HG03039 (cell line): ENCODE measurements around the gene RAB31.

Experiments
- ATAC-seq: cut with Tn5 transposase; IDR thresholded peaks from one replicate; pipeline ENCODE4 v1.9.1; 2021; ENCODE audit warnings: mild to moderate bottlenecking, moderate library complexity; ENCODE audit not compliant: unreplicated experiment

The RAB31 gene

DNA sequence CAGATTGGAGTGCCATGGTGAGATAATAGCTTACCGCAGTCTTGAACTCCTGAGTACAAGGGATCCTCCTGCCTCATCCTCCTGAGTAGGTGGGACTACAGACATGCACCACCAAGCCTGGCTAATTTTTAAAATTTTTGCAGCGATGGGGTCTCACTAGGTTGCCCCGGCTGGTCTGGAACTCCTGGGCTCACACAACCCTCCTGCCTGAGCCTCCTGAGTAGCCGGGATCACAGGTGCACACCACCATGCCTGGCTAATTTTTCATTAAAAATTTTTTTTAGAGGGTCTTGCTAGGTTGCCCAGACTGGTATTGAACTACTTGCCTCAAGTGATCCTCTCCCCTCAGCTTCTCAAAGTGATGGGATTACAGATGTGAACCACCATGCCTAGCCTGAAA lies 27.8 kb downstream of the RAB31 start:
- ATAC-seq, result no peak

- ATAC-seq, result no peak
These were observed 28.3 kb downstream of the RAB31 start for GRCh38 chr18:9736286-9736835.

- ATAC-seq, result no peak
These were observed 28.9 kb downstream of the RAB31 start for GRCh38 chr18:9737006-9737405.

- no peak for ATAC-seq
These were observed 29.5 kb downstream of the RAB31 start for GRCh38 chr18:9737472-9738121.

DNA sequence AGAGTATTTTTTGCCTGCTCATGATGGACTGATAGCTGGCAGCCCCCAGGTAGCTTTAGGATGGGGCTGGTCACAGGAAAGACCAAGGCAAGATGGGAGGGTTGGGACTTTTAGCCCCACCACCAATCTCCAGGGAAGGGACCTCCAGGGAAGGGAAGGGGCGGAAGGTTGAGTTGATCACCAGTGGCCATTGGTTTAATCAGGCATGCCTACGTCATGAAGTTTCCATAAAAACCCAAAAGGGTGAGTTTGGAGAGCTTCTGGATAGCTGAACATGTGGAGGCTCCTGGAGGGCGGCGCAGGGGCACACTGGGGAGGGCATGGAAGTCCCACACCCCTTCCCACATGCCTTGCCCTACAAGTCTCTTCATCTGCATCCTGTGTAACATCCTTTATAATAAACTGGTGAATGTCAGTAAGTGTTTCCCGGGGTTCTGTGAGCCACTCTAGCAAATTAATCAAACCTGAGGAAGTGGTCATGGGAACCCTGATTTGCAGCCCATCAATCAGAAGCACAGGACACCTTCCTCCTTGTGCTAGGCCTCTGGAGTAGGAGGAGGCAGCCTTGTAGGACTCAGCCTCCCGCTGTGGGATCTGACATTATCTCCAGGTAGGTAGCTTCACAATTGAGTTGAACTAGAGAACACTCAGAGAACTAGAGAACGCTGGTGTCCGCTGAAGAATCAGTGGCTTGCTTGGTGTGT lies 30.3 kb downstream of the RAB31 start:
- no peak for ATAC-seq

GRCh38 chr18:9739516-9739915 lies 31.4 kb downstream of the RAB31 start:
- ATAC-seq, result no peak

DNA sequence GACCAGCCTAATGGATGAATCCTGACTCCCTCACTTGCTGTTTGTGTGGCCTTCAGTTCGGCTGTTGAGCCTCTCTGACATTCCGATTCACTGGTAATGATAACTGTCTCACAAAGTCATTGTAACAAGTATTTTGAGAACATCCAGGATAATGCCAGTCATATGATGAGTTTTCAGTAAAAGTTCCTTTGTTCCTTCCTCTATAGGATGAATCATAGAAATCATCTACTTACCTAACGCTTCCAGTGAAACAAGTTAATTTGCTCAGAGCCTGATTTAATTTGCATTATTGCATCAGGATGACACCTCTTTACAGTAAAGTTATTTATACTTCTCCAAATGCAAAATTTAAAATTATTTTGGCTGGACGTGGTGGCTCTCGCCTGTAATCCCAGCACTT lies 32.0 kb downstream of the RAB31 start:
- ATAC-seq, result no peak

GRCh38 chr18:9741406-9741792 lies 33.3 kb downstream of the RAB31 start:
- no peak for ATAC-seq

DNA sequence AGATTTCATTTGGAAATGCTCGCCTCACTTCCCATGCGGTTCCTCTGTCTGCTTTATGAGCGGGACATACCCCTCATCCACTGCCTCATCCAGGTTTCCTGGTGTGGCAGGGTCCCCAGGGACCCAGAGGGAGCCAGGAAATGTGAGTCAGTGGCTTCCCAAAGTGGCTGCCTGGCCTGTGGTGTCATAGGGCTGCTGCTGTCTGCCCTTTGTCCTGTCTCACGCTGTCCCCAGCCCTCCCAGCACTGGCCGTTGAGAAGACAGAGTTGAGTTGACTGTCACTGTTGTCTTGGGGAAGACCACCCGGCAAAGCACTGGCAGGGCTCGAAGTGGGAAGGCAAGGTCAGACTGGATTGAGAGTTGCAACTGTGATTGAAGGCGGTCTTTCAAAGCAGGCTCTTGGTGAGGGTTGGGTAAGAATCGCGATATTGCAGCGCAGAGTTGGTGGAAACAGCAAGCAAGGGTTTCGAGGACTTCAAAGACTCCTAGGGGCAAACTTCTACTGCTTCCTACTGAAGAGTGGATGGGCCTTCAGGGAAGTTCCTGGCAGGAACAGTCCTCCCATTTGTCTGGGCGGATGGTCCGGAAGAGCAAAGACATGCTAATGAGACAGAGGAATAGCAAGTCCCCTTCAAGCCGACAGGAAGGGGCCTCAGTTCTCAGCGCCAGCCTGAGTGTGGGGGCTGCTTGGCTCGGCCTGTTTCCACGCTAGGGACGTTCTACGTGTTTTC lies 33.9 kb downstream of the RAB31 start:
- ATAC-seq, result no peak

GRCh38 chr18:9742524-9743131 lies 34.5 kb downstream of the RAB31 start:
- no peak for ATAC-seq

DNA sequence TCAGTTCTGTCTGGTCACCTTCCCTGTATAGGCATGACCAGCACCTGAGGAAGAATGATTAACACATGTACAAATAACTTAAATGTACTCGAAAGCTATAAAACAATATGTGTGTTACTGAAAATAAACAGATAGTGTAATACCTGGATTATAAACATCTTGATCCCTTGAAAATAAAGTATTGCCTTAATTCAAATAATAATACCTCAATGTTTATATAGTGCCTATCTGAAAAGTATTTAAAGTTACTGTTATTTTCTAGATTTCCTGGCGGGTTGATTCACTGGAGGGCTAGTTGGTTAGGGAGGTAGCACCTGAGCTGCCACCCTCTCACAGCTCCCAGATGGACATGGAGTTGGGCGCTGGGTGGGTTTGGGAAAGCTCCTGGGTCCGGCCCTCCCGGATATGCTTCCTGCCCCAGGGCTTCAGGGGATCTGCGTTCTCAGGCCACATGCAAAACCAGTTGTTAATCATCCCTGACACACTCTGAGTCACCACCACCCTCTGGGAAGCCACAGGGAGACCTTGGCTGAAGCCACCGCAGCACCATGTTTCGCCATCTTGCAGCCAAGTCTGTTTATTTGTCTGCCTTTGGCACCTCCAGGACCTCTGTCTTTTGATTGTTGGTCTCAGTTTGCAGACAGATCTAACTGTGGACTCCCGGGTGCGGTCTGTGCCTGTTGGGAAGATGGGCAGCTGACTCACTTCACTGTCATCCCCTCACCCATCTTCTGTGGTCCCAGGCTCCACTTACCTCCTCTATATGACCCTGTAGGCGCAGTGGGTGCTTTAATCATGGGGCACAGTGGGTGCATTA lies 35.3 kb downstream of the RAB31 start:
- no peak for ATAC-seq

DNA sequence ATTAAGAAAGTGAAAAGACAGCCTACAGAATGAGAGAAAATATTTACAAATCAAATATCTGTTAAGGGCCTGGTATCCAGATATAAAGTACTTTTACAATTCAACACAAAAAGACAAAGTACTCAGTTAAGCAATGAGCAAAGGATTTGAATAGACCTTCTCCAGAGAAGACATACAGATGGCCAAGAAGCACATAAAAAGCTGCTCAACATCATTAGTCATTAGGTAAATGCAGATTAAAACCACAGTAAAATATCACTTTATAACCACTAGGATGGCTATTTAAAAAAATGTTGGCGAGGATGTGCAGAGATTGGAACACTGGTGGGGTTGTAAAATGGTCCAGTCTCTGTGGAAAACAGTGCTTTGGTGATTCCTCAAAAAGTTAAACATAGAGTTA lies 38.9 kb downstream of the RAB31 start:
- ATAC-seq, result no peak

DNA sequence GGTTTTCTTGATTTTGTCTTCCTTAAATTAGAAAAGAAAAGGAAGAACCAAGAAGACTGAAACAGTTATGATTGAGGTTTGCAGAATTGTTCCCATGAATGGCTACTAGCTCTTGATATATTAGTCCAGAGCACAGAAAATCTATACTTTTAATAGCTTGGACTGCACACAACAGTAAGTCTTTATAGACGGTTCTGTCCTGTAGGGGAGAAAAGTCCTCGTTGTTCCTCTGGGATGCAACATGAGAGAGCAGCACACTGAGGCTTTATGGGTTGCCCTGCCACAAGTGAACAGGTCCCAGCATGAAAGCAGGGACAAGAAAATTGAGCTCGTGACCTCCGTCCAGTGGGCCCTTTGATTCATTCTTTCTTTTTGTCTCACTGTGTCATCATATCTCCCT lies 41.5 kb downstream of the RAB31 start:
- ATAC-seq, result no peak

DNA sequence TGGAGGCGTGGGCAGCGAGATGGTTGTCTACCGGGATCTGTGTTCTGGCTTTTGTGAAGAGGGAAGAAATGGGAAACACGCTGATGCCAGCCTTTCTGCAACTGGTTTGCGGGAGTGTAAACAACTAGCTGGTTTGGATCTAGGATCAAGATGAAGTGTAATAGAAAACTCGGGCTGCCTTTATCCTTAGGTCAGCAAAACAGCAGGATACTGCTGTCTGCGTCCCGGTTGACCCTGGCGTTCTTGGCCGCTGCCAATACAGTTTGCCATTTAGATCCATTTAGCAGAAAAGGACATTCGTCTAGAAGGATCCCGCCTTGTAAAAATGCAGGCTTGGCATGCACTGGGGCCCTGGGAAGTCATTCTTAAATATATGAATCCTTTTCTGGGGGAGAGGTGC lies 42.0 kb downstream of the RAB31 start:
- no peak for ATAC-seq

DNA sequence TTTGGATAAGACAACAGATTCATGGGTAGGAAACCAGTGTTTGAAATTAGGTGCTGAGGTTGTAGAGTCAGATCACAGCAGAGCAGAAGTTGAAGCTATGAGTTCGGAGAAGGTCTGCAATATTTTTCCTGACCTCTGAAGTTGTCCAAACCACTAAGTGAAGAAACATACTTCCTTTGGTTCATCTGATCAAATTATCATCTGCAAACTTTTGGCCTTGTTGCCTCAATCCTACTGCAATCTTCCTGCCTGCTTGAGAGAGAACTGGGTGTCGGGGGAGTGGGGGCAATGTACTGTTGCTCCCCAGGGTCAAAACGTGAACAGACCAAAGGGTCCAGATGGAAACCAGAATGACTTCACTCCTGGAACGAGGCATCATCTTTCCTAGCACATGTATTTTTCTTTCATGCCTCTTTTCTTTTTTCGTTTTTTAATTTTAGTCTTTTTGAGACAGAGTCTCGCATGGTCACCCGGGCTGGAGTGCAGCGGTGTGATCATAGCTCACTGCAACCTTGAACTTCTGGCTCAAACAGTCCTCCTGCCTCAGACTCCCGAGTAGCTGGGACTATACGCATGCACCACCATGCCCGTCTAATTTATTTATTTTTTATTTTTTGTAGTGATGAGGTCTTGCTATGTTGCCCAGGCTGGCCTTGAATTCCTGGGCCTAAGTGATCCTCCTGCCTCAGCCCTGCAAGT lies 42.7 kb downstream of the RAB31 start:
- ATAC-seq, result no peak

DNA sequence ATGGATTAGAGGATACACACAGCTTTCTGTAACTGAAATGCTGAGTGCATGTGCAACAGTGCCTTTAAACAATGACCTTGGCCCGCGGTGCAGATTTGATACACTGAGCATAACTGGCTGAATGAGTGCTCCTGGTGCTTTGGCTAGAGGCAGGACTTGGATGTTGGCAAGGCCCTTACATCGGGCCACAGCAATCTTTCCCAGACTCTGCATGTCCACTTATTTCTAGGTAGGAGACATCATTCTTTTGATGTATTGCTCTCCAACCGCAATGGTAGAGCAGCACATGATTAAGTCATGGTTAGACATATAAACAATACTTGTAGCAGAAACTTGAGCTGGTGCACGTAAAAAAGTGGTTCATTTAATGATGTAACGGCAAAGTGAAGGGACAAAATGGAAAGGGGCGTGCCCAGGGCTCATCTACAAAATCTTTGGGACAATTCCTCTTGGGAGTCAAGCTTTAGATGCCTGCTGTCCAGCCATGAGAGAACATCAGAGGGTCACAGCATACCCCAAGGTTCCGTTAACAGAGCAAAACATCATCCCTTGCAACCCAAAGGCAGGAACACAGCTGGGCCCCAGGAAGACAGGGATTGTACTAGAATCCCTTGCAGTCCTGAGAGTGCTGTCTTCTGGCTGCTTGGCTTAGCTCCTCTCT lies 43.4 kb downstream of the RAB31 start:
- ATAC-seq, result no peak

- no peak for ATAC-seq
These were observed 45.7 kb downstream of the RAB31 start for GRCh38 chr18:9753846-9754245.

DNA sequence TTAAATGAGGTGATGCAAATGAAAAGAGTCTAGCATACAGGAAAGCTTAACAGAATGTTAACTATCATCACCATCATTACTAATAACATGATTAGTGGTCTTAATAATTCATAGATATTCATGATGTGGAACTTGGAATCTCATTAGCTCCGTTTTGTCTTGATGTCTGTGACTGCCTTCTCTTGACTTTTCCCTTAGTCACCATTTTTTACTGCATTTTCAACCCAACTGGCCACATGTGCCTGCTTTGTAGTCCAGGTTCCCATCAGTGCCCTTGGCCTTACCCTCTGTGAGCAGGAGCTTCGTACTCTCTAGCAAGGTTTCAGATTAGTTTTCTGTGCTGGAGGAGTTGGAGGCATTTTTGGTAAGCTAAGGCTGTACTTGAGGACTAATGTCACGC lies 47.0 kb downstream of the RAB31 start:
- no peak for ATAC-seq

- ATAC-seq, result no peak
These were observed 47.5 kb downstream of the RAB31 start for GRCh38 chr18:9755615-9756014.
